Activated T-helper 2 cell treated with anti-CD3 and anti-CD28 coated beads, Interferon-gamma antibody, Interleukin-2, Interleukin-4, amounts not matched to agents 10 μg/mL and 5 μg/mL and 100 μg/mL, durations not matched to agents 14 hours and 24 hours and 36 hours (primary cell): ENCODE results near the gene UBXN10. TPM values are rescaled to one million over a fixed set of nuclear protein-coding genes. Genes with fewer than 3 reads are reported as not detected.

Source experiments
- DNase-seq: peaks from one replicate; pipeline ENCODE4 v3.0.0; 2021; ENCODE audit warnings: low spot score
- H3K27ac Mint-ChIP-seq: one replicate; pipeline ENCODE4 v1.8.0; 2021; ENCODE audit warnings: mixed read lengths
- H3K27me3 Mint-ChIP-seq: one replicate; pipeline ENCODE4 v1.8.0; 2021; ENCODE audit warnings: low read depth, mixed read lengths
- H3K36me3 Mint-ChIP-seq: one replicate; pipeline ENCODE4 v1.8.0; 2021; ENCODE audit warnings: low read depth, mixed read lengths
- H3K4me1 Mint-ChIP-seq: one replicate; pipeline ENCODE4 v1.8.0; 2021; ENCODE audit warnings: low read depth, mixed read lengths
- H3K4me3 Mint-ChIP-seq: one replicate; pipeline ENCODE4 v1.8.0; 2021; ENCODE audit warnings: low read depth, mild to moderate bottlenecking, moderate library complexity, mixed read lengths
- H3K9me3 Mint-ChIP-seq: one replicate; pipeline ENCODE4 v1.8.0; 2021; ENCODE audit warnings: mixed read lengths
- intact Hi-C: fragments of 100-400 bp; cut with micrococcal nuclease; formaldehyde crosslinking; loops from one replicate; pipeline ENCODE4 v1.15.1; 2023
- total RNA-seq: library from RNA; stranded (reverse); gene quantifications from 2 replicates; pipeline ENCODE4 v1.2.3, GENCODE V29; 2022

Gene UBXN10
- total RNA-seq, 1 donor from 2014 or later: 0.32 TPM

DNA sequence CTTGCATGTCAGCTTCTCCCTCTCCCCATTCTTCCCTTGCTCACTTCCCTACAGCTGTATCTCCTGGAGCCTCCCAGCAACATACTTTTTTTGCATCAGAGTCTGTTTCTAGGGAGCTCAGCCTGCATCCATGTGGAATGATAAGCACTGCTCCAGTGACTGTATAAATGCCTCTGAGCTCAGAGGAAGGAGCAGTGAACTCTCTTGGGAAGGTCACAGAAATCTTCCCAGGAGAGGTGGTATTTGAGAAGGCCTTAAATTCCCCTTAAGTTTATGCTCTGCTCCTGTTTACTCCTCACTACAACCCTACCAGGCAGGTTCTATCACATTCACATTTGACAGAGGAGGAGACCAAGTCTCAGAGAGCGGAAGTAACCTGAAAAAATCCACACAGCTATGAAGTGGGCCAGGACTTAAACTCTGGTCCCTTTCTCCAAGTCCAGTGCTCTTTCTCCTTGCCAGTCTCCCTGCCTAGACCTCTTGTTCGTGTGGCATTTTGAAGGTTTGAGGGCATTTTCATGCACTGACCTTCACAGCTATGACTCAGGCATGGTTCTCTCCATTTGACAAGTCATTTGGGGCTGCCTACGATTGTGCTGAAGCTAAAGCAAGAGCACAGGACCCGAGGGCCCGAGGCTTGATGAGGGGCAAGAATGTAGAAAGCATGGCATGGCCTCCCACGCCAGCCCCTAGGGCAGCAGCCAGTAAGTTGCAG lies 5.6 kb upstream of the UBXN10 start:
- Mint-ChIP-seq H3K4me3 (no peak overlapping the region), H3K4me1 (peaks cover 18% of the 10 kb centered on the region), H3K36me3 (peaks cover 4% of the 10 kb centered on the region), H3K27ac (no peak overlapping the region), H3K9me3 (peaks cover 13% of the 10 kb centered on the region), H3K27me3 (peaks cover 33% of the 10 kb centered on the region)
- no peak for DNase-seq
- intact Hi-C loops: no loop called here

DNA sequence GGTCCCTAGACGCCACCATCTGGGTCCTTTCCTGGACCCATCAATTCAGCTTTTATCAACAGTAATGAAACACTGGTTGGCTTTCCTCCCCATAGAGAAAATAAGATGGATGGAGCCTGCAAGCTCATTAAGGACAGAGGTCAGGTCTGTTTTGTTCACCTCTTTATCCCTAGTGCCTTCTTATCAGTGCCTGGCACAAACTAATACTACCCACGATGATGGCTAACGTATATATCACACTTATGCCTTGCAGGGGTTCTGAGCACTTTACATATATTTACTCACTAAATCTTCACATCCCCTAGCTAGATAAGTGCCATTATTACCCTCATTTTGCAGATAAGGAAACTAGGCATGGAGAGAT lies 5.1 kb upstream of the UBXN10 start:
- H3K4me1 Mint-ChIP-seq: peaks cover 14% of the 10 kb centered on the region
- DNase-seq: no peak
- peaks cover 33% of the 10 kb centered on the region for H3K27me3 Mint-ChIP-seq
- H3K27ac Mint-ChIP-seq: no peak overlapping the region
- peaks cover 13% of the 10 kb centered on the region for H3K9me3 Mint-ChIP-seq
- intact Hi-C loops: no loop called here
- peaks cover 4% of the 10 kb centered on the region for H3K36me3 Mint-ChIP-seq
- H3K4me3 Mint-ChIP-seq: no peak overlapping the region

DNA sequence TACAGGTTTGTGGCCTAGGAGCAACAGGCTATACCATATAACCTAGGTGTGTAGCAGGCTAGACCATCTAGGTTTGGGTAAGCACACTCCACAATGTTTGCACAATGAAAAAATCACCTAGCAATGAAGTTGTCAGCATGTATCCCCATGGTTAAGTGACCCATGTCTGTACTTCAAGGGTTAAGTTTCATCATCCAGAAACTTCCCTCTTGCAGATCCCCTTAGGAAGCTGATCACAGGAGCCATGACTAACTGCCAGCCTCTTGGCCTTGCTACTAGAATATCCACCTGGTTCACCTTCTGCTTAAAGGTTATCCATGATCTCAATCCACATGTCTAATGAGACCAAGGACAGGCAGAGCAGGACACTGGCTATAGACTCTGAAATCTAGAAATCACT lies 3.5 kb upstream of the UBXN10 start:
- peaks cover 25% of the 10 kb centered on the region for H3K4me1 Mint-ChIP-seq

DNA sequence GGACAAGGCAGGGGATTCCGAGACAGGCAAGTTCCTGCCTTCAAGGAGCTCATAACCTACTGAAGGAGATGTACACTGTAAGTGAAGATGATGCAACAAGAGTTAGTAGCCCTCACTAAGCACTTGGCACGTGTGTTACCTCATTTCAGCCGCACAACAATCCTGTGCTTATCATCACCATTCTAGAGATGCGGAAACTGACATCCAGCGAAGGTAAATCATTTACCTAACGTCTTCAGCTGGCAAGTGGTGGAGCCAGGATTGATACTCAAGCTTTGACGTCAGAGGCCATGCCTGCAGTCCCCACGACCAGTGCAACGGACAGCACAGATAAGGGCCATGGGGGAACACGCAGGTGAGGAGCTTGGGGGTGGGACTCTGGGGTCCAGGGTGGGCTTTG lies 2.9 kb upstream of the UBXN10 start:
- DNase-seq: no peak
- Mint-ChIP-seq H3K36me3 (peaks cover 4% of the 10 kb centered on the region), H3K4me3 (no peak overlapping the region), H3K4me1 (peaks cover 31% of the 10 kb centered on the region), H3K27ac (no peak overlapping the region), H3K27me3 (peaks cover 34% of the 10 kb centered on the region), H3K9me3 (peaks cover 13% of the 10 kb centered on the region)
- intact Hi-C loops: no loop called here

More for the DNA sequence above, 3.5 kb upstream of the UBXN10 start:
- peaks cover 4% of the 10 kb centered on the region for H3K36me3 Mint-ChIP-seq
- peaks cover 33% of the 10 kb centered on the region for H3K27me3 Mint-ChIP-seq
- H3K4me3 Mint-ChIP-seq: no peak overlapping the region
- H3K27ac Mint-ChIP-seq: no peak overlapping the region
- no peak for DNase-seq
- intact Hi-C loops: no loop called here
- H3K9me3 Mint-ChIP-seq: peaks cover 13% of the 10 kb centered on the region

DNA sequence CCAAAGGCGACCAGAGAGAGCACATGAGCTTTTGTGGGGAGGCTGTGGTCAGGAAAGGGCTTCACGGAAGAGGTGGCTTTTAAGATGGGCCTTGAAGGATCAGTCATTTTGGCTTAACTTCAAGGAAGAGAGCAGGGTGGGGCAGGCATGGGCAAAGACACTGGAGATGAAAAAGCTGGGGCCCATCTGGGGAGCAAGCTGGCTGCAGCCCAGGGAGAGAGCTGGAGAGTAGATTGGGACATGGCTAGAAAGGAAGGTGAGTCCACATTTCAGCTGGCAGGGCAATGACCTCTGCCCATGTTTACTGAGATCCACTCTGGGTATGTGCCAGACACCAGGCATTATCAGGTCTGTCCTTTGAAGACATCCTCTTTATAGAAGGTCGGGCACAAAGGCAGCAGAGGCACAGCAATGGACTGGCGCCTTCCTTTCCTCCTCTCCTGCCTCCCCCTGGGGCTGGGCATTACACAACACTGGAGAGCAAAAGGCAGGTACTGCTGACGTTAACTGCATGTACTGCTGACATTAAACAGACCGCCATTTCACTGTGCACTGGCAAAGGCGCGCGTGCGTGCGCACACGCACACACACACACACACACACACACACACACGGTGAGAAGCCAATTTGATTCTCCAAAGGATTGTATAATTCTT lies 2.2 kb upstream of the UBXN10 start:
- H3K27ac Mint-ChIP-seq: no peak overlapping the region
- no peak overlapping the region for H3K4me3 Mint-ChIP-seq
- intact Hi-C loops: no loop called here
- peaks cover 38% of the 10 kb centered on the region for H3K27me3 Mint-ChIP-seq
- peaks cover 13% of the 10 kb centered on the region for H3K9me3 Mint-ChIP-seq
- peaks cover 4% of the 10 kb centered on the region for H3K36me3 Mint-ChIP-seq
- H3K4me1 Mint-ChIP-seq: peaks cover 38% of the 10 kb centered on the region
- DNase-seq: no peak

DNA sequence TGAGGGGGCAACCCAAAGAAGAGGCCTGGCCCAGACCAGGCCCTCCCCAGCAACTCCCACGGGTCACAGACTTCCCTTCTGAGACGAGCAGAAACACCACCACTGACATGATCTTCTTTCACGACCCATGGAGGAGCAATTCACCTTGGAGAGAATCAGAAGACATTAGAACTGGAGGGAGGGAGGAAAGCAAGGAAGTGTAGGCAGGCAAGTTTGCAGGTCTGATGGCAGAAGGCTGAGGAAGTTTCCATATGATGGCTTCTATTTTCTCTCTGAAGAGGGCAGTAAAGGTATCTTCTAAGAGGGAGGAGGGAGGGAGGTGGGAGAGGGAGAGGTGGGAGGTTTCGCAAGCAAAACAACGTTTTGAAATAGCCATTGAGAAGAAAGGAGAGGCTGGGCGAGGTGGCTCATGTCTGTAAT lies 1.4 kb upstream of the UBXN10 start:
- Mint-ChIP-seq H3K4me3 (no peak overlapping the region), H3K9me3 (peaks cover 8% of the 10 kb centered on the region), H3K4me1 (peaks cover 39% of the 10 kb centered on the region), H3K27me3 (peaks cover 40% of the 10 kb centered on the region), H3K27ac (no peak overlapping the region), H3K36me3 (peaks cover 4% of the 10 kb centered on the region)
- no peak for DNase-seq
- intact Hi-C loops: no loop called here

DNA sequence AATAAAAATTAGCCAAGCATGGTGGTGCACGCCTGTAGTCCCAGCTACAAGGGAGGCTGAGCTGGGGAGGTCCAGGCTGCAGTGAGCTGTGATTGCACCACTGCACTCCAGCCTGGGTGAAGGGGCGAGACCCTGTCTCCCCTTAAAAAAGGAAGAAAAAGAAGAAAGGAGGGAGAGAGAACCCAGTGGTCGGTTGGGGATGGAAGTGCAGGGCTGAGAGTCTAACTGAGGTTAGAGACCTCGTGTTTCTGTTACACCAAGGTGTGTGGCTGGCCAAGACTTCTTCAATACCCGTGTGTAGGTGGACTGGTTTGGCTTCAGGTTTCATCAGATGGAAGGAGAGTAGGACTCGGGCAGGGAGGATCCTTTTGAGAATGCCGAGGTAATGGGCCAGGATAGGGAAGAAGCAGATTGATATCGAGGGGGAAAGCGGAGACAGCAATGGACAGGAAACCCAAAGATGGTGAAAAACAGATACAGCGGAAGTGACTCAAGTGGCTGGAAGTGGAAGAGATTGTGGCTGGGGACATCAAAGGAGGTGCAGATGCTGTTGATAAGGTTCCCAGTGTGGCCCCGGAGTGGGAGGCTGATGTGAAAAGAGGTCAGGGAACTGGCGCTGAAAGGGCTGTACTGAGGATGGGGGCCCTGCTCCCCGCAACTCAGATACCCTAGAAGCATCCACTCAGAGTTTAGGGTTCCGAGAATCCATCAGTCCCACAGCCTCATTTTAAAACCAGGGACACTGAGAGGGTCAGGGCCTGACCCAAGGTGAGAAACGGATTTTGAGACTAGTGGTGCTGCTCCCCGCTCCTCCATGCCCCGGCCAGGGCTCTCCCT lies 681 bp upstream of the UBXN10 start:
- H3K4me1 Mint-ChIP-seq: peaks cover 39% of the 10 kb centered on the region
- peak overlapping the region; percentile 82 for H3K27ac Mint-ChIP-seq
- intact Hi-C loops: no loop called here

DNA sequence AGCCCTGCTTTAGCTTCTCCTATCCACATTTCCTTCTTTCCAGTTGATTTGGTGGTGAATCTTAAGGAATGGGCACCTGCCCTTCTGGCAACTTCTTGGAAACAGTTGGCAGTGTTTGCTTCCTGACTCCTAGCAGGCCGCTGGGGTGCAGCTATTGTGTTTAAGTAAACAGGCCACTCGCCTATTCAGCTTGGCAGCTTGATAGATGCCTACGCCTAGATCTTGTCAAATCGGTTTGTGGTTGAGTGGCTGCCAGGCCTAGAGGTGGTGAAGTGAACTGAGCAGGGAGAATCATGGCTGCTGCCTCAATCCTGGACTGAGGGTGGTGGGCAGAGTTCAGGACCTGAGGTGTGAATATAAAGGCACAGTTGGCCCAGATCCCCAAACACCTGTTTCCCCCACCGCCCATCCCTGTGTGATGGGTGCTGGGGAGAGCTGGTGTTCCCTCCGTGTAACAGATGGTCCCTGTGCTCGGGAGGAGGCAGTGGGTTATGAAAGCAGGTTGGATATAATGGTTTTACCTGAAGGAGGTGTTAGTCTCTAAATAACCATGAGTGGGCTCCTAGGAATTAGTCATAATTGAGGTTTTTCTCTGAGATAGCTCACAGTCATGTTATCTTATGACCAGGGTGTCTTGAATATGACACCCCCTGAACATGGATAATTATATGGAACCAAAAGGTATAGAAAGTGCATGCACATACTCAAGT lies 1.4 kb downstream of the UBXN10 start:
- Mint-ChIP-seq H3K36me3 (no peaks in the 10 kb centered on the region), H3K27ac (peak overlapping the region; percentile 31), H3K27me3 (peaks cover 42% of the 10 kb centered on the region), H3K4me3 (peak overlapping the region; percentile 19), H3K4me1 (peaks cover 39% of the 10 kb centered on the region), H3K9me3 (no peaks in the 10 kb centered on the region)
- intact Hi-C loops: loop anchor here (2.0 kb wide), 1 partner anchor 14 kb away; no protein-coding TSS in a partner anchor
- DNase-seq: no peak

More for the DNA sequence above, 681 bp upstream of the UBXN10 start:
- no peaks in the 10 kb centered on the region for H3K36me3 Mint-ChIP-seq
- peak overlapping the region; percentile 54 for H3K4me3 Mint-ChIP-seq
- peak; percentile 65 for DNase-seq
- peaks cover 41% of the 10 kb centered on the region for H3K27me3 Mint-ChIP-seq
- H3K9me3 Mint-ChIP-seq: peaks cover under 1% of the 10 kb centered on the region

DNA sequence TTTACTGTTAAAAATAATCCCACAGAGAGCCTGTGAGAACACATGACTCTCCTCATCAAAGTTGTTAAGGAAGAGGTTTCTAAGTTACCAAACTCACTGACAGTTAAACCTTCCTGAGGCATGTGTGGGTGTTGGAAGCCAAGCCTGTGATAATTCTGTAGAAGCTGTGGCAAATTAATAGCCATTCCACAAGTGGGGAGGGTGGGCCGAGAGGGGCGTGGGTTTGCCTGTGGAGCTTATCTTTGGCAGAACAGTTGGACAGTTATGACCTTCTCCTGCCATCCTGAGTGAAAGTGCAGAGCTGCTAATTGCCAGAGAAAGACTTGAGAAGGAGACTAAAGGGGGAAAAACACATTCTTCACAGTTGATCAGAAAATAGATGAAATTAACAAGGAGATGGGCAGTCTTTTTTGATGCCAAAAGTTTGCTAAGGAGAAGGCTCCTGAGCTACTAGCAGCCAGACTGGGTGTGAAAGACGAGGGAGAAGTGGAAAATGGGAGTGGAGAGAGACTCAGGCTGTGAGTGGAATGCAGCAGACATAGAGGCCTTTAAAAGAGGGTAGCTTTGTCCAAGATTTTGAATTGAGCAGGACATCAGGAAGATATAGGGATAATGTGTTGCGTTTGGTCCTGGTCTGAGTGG lies 2.0 kb downstream of the UBXN10 start:
- no peaks in the 10 kb centered on the region for H3K9me3 Mint-ChIP-seq
- H3K4me3 Mint-ChIP-seq: no peak overlapping the region
- intact Hi-C loops: loop anchor here (2.0 kb wide), 1 partner anchor 15 kb away; no protein-coding TSS in a partner anchor
- H3K36me3 Mint-ChIP-seq: no peaks in the 10 kb centered on the region
- peaks cover 39% of the 10 kb centered on the region for H3K4me1 Mint-ChIP-seq
- no peak for DNase-seq
- peaks cover 47% of the 10 kb centered on the region for H3K27me3 Mint-ChIP-seq
- H3K27ac Mint-ChIP-seq: no peak overlapping the region

DNA sequence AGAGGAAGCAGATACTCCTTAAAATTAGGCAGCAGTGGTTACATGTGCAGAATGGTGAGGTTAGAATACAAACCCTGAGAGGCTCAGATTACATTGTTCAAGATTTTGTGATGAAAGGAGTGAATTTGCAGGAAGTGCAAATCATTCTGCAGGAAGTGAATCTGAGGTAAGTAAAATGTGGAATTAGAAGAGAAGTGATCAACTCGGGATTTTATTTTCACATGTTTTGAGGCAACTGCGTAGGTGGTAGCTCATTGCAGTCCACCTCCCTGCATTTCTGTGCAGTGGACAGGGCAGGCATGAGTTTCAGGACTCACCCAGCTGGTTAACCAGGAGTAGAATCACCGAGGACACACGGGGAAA lies 2.5 kb downstream of the UBXN10 start:
- Mint-ChIP-seq H3K27me3 (peaks cover 47% of the 10 kb centered on the region), H3K9me3 (no peaks in the 10 kb centered on the region), H3K36me3 (no peaks in the 10 kb centered on the region), H3K27ac (no peak overlapping the region), H3K4me3 (no peak overlapping the region), H3K4me1 (peaks cover 38% of the 10 kb centered on the region)
- no peak for DNase-seq
- intact Hi-C loops: no loop called here

DNA sequence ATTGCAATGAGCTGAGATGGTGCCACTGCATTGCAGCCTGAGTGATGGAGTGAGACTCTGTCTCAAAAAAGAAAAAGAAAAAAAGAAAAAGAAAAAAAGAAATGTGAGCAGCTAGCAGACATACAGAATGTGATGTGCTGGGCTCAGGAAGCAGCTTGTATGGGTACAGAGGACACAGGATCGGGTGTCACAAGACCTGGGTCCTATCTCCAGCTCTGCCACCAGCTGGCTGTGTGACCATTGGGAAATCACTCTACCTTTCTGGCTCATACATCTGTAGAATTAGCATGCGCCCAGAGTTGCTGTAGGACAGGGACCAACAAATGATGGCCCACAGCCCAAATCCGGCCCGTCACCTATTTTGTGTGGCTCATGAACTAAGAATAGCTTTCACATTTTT lies 3.8 kb downstream of the UBXN10 start:
- H3K27me3 Mint-ChIP-seq: peaks cover 49% of the 10 kb centered on the region
- no peak for DNase-seq
- intact Hi-C loops: no loop called here
- no peak overlapping the region for H3K4me3 Mint-ChIP-seq
- no peaks in the 10 kb centered on the region for H3K36me3 Mint-ChIP-seq
- peaks cover 31% of the 10 kb centered on the region for H3K4me1 Mint-ChIP-seq
- no peak overlapping the region for H3K27ac Mint-ChIP-seq
- H3K9me3 Mint-ChIP-seq: no peaks in the 10 kb centered on the region
